ENCODE results near the gene FAM50A.
"Not testable (repeated sequence)": the region's sequence is repeated elsewhere in the genome, so short reads cannot be mapped to it uniquely, and the experiment has no call there.

Gene FAM50A

DNA sequence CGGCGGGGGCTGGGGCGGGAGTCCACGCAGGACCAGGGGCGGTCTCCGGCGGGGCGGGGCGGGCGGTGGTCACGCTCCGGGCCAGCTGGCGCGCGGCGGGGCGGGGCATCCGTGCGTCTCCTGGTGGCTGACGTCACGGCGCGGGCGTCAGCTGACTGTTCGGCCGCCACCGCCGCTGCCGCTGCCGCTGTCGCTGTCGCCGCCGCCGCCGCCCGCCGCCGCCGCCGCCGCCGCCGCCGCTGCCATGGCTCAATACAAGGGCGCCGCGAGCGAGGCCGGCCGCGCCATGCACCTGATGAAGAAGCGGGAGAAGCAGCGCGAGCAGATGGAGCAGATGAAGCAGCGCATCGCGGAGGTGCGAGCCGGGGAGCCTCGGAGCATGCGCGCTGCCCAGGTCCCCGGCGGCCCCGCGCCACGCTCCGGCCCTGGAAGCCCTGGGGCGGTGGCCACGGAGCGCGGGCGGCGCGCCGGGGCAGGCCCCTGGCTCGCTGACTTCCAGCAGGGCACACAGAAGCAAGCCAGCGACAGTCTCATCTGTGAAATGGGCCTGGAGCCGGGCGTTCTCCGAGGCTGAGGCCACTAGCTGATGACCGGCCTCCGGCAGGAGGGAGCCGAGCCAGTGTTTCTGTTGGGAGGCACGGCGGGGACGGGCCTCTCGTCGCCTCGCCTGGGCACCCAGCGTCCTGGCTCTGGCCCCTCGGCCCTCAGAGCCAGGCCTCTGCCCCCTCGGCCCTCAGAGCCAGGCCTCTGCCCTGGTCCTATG is at the start of gene FAM50A:
TSS of gene FAM50A (plus strand) at position 150 of the 763 bp plus-strand sequence. CDS start at position 245, 95 bp downstream.
- no peak for DNase-seq (ENCODE audit: low read depth in 2 of 2)

DNA sequence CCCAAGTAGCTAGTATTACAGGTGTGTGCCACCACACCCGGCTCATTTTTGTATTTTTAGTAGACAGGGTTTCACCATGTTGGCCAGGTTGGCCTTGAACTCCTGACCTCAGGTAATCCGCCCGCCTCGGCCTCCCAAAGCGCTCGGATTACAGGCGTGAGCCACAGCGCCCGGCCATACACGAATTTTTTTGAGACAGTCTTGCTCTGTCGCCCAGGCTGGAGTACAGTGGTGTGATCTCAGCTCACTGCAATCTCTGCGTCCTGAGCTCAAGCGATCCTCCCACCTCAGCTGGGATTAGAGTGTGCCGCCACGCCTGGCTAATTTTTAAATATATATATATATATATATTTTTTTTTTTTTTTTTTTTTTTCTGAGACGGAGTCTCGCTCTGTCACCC is 47.6 kb upstream of the FAM50A start:
- DNase-seq (ENCODE audit: low read depth in 2 of 2), result not testable (repeated sequence)

- DNase-seq (ENCODE audit: low read depth in 2 of 2), result no peak
These were observed 46.7 kb upstream of the FAM50A start for GRCh38 chrX:154396973-154397887.

DNA sequence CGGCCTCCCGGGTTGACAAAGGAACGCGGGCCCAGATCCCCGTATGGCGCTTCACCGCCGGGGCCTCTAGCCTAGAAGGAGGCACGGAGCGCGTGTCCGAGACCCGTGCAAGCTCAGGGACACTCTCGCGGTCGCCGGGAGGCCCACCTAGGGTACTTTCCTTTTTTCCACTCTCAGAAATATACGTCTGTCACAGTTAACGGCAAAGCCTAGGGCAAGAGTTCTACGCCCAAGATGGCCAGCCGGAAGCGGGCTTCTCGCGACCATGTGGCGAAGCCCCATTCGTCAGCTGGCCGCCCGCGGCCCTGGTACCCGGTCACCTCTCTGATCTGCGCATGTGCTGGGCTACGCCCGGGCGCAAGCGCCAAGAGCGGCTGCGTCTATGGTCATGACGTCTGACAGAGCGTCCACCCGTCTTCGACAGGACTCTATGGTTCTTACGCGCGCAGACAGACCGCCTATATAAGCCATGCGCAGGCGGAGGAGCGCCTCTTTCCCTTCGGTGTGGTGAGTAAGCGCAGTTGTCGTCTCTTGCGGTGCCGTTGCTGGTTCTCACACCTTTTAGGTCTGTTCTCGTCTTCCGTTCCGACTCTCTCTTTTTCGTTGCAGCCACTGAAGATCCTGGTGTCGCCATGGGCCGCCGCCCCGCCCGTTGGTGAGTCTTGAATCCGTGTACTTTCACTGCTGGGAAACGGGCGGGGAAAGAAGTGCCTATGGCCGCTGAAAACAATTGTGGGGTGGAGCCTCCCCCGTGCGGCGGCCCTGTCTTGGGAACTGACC is 45.9 kb upstream of the FAM50A start, which contains the start of gene RPL10:
TSS of gene RPL10 (plus strand) at position 490 of the 780 bp plus-strand sequence. CDS start at position 633, 143 bp downstream.
- peak; percentile 92 to 93 for DNase-seq (ENCODE audit: low read depth in 2 of 2)

DNA sequence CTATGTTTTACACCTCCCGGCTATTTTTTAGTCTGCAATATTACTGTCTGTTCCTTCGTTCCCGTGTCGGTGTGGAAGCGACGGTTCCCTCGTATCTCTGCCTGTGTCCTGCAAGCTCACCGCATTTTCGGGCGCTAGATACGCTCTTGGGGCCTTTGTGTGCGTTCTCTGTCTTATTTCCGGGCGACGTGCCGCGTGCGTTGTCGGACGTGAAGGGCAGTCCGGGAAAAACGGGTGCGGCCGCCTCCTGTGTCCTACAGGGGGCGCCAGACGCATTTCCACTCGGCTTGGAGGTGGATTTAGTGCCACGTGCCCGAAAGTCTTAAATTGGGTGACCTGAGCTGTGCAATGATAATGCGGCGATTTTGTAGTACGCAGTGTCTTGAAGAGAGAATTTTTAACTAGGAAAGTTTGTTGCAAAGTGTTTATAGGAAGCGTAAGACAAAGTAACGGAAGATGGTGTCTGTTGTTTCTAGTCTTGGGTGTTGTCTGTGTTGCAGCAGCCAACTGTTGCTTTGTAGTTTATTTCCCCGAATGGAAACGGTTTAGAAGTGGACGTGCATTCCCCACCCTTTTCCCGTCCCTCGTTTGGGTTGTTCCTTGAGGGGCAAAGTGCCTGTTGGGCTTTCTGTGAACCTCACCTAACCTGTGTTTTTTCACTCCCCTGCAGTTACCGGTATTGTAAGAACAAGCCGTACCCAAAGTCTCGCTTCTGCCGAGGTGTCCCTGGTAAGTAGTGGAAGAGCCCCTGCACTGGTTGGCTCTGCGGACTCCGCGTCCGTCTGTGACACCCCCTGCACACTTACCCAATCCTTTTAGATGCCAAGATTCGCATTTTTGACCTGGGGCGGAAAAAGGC is 45.0 kb upstream of the FAM50A start:
- peak in 1 of 2 experiments; percentile 57 for DNase-seq (ENCODE audit: low read depth in 2 of 2)

GRCh38 chrX:154399527-154400368 is 44.2 kb upstream of the FAM50A start:
- no peak for DNase-seq (ENCODE audit: low read depth in 2 of 2)

DNA sequence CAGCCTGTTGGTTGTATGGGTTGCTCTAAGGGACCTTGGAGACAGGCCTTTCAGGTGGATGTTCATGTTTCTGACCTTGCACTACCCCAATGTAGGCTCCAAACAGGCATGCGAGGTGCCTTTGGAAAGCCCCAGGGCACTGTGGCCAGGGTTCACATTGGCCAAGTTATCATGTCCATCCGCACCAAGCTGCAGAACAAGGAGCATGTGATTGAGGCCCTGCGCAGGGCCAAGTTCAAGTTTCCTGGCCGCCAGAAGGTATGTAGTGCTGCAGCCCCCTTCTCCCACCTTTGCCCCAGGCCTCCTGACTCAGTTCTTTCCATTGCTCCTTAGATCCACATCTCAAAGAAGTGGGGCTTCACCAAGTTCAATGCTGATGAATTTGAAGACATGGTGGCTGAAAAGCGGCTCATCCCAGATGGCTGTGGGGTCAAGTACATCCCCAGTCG is 43.5 kb upstream of the FAM50A start:
- DNase-seq (ENCODE audit: low read depth in 2 of 2), result not testable (repeated sequence)

DNA sequence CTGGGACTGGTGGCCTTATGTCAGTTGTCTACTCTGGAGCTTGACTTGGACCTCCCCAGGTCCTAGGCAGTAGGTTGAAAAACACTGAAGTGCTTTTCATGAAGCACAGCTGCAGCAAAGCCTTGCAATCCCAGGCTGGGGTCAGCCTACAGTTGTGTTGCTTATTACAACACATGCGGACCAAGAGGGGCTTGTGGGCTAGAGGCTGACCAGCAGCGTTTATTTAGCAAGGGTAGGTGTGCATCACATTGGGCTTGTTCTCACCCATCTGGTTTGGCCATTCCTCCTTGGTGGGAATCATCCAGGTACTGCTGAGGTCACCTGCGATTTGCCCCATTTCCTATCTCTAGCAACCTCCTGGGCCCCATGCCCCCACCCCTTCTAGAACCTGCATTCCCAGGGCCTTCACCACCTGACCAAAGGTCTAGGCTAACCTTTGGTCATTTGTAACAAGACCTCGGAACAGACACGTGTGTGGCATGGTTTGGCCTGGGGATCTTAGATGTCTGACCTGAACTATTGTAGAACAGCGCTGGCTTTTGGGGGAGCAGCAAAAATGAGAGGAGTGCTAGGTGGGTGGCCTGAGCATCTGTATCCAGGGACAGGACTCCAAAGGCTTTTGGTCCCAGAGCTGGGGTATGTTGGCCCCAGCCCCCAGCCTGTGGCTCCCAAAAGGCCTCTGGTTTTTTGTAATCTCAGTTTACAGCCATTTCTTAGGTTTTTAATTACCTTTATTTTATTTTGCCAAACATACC is 42.7 kb upstream of the FAM50A start:
- no peak for DNase-seq (ENCODE audit: low read depth in 2 of 2)

DNA sequence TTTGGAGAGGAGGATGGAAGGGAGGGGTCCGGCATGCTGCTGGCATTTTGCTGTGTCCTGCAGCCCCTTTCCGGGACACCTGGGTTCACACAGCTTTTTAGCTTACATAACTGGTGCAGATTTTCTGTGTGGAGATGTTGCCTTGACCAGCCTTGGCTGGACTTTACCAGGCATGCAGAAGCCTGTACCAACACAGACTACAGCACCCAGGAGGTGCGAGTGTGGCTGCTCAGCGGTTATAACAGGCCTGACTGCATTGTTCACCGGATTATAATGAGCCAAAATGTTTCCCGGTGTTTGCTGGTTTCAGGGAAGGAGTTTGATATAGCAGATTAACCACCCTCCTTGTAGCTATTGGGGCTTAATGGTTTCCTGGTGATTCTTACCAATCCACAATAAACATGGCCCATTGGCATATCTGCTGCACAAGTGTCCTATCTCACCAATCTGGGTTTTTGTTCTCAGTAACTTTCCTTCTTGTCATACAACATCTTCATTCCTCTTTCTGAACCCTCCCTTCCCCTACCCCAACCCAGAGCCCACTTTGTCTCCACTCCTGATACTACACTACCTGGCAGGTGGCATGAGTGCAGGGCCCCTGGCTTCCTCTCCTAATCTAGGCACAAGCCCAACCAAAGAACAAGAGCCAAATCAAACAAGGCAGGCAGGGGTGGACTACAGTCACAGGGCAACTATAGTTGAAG is 41.9 kb upstream of the FAM50A start:
- no peak for DNase-seq (ENCODE audit: low read depth in 2 of 2)

- DNase-seq (ENCODE audit: low read depth in 2 of 2), result no peak
These were observed 41.3 kb upstream of the FAM50A start for GRCh38 chrX:154402622-154403127.

DNA sequence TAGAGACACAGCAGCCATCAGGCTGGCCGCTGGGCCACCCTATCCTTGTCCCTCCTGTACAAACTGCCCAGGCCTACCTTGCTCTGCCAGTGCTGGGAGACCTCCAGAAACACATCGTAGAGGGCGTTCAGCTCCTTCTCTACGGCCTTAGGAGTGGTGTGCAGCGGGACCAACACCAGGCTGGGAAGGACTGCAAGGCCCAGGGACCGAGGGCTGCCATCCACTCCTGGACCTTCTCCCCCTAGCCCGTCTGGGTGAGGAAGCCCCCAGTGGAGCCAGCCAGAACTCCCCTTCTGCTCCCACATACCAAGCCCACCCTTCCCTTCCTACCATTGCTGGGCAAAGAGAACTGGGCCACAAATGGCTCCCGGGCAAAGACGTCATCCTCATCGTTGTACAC is 40.7 kb upstream of the FAM50A start:
- DNase-seq (ENCODE audit: low read depth in 2 of 2), result no peak

DNA sequence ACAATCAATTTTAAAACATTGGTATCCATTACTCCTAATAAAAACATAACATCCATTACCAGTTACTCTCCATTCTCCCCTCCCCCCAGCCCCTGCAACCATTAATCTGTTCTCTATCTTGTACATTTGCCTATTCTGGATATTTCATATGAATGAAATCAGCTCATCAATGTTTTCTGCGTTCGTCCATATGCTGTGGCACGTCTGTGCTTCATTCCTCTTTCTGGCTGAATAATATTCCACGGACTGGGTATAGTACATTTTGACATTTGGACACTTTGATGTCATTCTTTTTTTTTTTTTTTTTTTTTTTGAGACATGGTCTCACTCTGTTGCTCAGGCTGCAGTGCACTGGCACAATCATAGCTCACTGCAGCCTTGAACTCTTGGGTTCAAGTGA is 40.1 kb upstream of the FAM50A start:
- DNase-seq (ENCODE audit: low read depth in 2 of 2), result no peak

DNA sequence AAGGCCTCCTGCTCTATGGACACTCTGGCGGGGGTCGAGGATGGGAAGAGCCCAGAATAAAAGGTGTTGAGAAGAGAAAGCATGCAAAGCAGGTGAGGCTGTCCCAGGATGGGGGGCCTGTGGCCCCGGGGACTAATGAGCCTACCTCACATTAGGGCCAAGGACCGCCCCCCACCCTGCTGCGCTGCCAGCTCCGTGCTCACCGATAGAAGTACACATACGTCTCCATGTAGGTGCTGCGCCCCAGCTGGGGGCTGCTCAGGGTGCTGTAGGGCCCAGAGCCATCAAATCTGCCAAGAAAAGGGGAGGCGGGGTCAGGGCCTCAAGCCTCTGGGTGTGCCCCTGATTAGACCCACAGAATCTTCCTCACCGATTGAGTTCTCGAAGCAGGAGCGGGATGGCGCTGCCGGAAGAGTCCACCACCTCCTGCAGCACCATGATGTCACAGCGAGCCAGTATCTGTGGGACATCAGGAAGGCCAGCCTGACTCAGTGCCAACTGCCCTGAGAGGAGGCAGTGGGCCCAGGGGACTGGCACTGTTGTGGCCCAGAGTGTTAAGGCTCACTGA is 39.2 kb upstream of the FAM50A start:
- no peak for DNase-seq (ENCODE audit: low read depth in 2 of 2)

DNA sequence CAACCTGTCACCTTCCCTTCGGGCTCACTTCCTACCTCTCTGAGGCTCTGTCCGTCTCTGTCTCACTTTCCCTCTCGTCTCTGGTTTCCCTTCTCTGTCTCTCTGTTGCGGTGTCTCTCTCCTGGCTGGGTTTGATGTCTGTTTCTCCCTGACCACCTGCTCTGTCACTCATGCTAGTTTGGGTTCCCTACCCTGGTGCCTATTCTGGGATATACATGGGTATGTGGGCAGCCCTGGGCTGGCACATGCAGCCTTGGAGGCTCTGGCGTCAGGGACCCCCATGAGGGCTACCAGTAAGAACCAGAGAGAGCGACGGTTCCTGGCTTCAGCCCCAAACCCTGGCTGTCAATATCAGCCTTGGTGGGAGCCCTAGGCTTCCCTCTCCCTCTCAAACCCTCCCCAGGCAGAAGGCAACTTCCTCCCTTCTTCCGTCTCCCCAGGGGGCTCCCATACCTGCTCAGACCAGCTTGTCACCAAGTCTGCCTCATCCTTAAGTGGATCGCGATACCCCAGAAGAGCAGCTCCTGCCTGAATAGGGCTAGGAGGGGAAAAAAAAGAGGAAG is 35.2 kb upstream of the FAM50A start:
- DNase-seq (ENCODE audit: low read depth in 2 of 2), result no peak

- DNase-seq (ENCODE audit: low read depth in 2 of 2), result no peak
These were observed 34.6 kb upstream of the FAM50A start, which contains the start of gene DNASE1L1 for GRCh38 chrX:154409222-154409871. DNASE1L1 (minus strand) TSS chrX:154409254; CDS start chrX:154405568, 3,686 bp downstream.

DNA sequence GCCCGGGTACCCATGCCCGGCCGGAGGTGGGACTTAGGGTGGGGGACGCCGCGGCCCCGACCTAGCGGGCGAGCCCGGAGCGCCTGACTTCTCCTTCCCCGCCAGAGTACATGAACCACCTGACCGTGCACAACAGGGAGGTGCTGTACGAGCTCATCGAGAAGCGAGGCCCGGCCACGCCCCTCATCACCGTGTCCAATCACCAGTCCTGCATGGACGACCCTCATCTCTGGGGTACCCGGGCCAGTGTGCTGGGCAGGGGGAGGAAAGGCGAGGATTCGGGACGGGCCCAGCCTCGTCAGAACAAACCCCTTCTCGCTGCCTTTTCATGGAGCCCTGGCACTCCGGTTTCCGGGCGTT is 32.0 kb upstream of the FAM50A start:
- DNase-seq (ENCODE audit: low read depth in 2 of 2), result no peak

DNA sequence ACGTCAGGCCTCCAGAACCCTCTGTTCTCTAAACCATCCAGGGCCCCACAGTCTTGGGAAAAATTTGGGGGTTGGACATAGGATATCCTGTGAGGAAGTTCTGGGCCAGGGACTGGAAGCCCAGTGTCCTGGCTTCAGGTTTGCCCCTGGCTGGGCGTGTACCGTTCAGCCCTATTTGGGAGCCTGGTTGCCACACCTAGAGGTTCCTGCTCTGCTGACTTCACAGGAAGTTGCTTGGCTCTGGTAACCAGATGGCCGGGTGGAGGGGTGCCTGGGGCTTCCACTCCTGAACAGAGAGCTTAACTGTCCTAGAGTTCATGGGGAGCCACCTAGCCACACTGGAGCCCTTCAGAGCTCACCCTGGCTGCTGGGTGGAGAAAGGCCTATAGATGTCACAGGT is 31.5 kb upstream of the FAM50A start:
- DNase-seq (ENCODE audit: low read depth in 2 of 2), result no peak
